Effector CD4-positive, alpha-beta T cell (primary cell): ENCODE results near the gene BMI1.

Source experiments
- DNase-seq: peaks from one replicate; pipeline ENCODE4 v3.0.0-alpha.2; 2020

BMI1 gene

GRCh38 chr10:22368981-22369380 is 48.1 kb downstream of the BMI1 start:
- DNase-seq: no peak

- DNase-seq: no peak
Observed at GRCh38 chr10:22369434-22370072, 48.7 kb downstream of the BMI1 start.

- no peak for DNase-seq
Observed at GRCh38 chr10:22370320-22370719, 49.4 kb downstream of the BMI1 start.

GRCh38 chr10:22372298-22372697 is 51.4 kb downstream of the BMI1 start:
- DNase-seq: no peak

GRCh38 chr10:22372917-22373316 is 52.0 kb downstream of the BMI1 start:
- no peak for DNase-seq

- DNase-seq: no peak
Observed at GRCh38 chr10:22374489-22375126, 53.7 kb downstream of the BMI1 start.

- no peak for DNase-seq
Observed at GRCh38 chr10:22379059-22379458, 58.2 kb downstream of the BMI1 start.
